HG03432 (cell line): ENCODE measurements around the gene THAP10.

Experiments used
- ATAC-seq: cut with Tn5 transposase; IDR thresholded peaks from one replicate; pipeline ENCODE4 v1.9.1; 2021; ENCODE audit warnings: mild to moderate bottlenecking, moderate library complexity; ENCODE audit not compliant: unreplicated experiment

The THAP10 gene

DNA sequence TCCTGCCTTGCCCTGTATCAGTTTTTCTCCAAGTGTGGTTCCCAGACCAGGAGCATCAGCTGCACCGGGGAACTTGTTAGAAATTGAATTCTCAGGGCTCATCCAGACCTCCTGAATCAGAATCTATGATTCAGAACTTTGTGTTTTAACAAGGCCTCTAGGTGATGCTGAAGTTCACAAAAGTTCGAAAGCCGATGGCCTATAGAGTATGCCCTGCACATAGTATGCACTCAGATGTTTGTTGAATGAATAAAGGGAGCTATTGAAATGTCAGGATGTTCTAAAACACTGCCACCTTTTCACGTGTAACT lies 37.6 kb downstream of the THAP10 start:
- no peak for ATAC-seq

DNA sequence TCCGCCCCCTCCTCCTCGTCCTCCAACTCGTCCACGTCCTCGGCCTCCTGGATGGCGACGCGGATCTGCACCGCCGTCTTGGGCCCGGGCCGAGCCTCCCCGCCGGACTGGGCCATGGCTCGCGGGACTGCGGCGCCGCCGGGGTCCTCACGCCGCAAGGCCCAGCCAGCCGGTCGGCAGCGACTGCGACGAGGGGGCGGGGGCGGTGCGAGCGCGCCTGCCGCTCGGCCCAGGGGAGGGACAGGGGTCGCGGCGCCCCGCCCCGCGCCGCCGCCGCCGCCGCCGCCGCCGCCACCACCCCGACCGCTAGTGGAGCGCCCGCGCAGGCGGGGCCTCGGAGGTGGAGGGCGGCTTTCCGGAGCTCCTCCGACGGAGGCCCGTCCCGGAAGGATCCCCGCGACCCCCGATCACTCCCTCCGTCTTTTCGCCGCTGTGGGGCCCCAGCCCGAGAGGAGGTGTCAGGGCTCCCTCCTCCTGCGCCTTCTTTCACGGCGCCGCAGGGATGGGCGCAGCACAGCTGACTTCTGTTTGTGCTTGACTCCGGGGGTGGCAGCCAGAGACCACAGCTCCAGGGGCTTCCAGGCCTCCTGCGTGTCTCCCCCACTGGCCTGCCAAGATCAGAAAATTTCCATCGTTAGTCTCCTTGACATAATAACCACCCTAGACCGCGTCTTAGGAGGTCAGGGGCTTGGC lies 38.1 kb downstream of the THAP10 start, which contains the start of gene LARP6:
LARP6 (minus strand) TSS at position 185 of the 693 bp plus-strand sequence; CDS start at position 116, 69 bp downstream.
- no peak for ATAC-seq

DNA sequence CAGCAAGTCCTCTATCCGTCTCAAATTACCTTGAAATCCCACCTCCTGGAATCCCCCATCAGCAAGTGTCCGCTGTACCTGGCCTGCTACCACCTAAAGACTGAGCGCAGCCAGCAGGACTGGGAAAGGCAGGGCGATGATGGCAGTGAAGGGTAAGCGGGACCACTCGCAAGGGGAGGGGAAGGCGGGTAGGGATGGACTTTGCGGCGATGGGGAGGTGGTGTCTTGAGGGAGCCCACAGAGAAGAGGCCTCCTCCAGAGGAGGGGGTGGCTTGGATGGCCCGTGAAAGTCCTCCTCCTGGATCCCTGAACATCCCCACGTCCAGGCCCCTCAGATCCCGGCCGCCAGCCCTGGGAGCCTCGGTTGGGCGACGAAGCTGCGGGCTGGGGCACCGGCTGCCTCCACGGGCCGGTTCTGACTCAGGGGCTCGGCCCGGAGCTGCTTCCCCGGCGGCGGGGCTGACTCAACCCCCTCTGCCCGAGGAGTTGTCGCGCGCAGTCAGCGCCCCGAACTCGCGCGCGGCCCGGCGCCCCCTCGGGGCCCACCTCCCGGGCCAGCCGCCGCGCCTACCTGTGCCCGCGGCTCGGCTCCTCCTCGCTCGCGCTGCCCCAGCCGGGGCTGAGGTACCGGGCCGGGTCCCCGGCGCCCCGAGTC lies 38.8 kb downstream of the THAP10 start:
- no peak for ATAC-seq

DNA sequence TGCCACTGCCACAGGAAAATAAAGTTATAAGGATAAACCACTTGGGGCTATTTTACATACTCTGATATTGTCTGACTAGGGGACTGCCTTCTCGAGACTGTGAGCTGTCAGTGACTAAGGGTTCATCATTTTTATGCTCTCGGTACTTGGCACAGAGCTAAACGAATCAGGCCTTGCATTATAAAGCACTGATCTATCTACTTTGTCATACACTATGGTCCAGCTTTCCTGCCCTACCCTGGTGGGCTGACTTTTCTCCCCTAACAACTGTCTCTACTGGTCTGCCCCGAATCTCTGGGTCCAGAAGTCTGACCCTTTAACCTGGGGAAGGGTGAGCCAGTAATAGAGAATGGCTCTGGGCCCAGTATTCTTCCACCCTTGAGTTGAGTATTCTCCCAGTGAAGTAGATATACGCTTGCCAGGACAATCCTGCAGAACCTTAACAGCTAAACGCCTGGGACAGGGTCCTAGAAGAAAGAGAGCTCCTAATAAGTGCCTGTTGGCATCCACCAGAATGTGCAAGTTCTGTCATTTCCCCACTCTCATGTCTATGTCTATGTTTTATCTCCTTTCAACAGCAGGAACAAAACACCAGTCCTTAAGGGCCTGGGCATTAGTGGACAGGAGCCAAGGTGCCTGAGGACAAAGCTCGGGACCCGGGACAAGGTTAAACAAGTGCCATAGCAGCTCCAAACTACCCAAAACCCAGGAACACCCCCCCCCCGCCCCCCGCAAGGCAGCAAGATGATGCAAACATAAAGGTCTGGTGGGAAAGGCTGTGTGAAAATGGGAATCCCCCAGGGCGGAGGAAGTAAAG lies 39.5 kb downstream of the THAP10 start:
- ATAC-seq, result no peak

DNA sequence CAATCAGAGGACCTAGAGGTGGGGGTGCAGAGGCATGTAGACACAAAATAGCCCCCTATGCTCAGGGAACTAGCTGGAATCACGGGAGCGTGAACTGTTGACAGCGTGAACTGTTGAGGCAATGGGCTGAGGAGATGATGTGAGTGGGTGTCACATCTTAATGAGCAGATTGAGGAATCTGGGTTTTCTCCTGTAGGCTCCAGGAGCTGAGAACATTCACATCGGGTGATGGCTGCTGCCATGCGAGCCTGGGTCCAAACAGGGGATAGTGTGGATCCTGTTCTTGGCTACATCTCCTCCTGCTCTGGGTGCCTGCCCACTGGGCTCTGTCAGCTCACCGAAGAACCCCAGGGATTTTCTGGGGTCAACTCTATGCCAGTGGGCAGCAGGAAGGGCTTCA lies 40.3 kb downstream of the THAP10 start:
- ATAC-seq, result no peak

DNA sequence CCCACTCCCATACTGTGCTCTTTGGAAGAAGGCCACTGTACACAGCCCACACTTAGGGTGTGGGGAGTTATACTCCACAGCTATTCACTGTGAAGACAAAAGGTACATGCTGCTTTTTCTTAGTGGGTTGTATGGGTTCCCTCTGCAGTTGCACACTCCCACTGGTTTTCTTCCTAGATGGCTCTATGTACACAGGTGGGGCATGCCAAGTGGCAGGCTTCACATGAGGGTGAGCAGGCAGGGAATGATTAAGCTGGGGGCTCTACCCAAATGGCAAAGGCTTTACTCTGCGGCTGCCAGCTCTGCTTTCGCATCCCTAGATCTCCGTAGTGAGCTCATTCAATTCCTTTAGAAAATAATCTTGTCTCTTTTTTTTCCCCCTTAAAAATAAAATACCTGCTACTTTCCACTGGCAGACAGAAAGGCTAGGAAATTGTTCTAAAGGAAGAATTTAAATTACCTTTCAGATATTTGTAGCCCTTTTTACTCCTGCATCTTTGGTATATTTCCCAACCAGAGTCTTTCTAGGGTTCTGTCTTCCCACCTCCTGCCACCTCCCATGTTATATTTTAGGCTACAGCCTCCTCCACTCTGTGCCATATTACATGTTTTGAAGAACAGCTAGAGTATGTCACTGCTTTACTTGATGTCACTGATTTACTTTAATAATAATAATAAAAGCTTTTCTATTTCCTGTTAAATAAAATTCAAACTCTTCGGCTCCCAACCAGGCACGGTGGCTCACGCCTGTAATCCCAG lies 46.5 kb downstream of the THAP10 start:
- ATAC-seq, result no peak

DNA sequence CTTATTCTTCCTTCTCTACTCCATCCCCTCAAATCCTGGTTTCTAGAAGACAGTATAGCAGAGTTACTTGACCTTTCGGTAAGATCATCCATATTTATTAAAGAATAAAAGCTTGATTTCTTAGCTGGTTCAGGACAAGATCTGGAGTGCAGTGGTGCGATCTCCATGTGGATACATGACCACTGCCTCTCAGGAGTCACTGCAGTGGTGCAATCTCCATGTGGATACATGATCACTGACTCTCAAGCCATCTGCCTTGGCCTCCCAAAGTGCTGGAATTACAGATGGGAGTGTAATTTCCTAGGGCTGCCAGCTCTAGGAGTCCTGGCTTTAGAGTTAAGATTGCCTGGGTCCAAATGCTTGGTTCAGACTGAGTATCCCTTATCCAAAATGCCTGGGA lies 54.8 kb downstream of the THAP10 start:
- ATAC-seq, result no peak

DNA sequence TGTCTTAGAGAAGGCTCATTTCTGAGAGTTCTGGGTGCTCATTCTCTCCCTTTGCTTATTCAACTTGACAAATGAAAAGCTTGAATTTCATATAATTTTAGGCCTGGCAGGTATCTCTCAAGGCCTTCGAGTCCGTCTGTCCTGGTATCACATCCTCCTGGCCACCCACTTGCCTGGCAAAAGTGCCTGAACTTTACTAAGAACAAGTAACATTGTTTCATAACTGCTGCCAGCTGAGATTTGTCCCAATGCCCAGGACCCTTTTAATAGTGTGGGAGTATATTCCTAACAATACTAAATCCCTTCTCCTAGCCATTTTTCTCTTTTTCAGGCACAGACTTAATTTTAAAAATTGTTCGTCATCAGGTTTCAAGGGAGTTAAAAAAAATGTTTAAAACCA lies 56.4 kb downstream of the THAP10 start:
- no peak for ATAC-seq

DNA sequence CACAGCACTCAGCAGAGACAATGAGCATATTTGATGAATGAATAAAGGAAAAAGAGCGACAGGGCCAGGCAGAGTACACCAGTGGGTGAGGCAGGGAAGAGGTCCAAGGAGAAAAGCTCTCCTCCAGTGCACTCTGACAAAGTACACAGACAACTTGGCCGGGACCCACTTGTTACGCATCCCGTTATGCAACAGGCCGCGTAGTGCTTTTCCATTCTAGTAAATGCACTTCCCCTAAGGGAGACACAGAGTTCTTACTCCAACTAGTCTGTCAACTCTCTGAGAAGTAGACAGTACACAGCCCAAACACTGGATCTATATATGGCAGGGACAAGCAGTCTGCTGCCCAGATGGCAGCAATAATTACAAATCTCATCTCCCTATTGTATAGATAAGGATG lies 56.8 kb downstream of the THAP10 start:
- no peak for ATAC-seq

DNA sequence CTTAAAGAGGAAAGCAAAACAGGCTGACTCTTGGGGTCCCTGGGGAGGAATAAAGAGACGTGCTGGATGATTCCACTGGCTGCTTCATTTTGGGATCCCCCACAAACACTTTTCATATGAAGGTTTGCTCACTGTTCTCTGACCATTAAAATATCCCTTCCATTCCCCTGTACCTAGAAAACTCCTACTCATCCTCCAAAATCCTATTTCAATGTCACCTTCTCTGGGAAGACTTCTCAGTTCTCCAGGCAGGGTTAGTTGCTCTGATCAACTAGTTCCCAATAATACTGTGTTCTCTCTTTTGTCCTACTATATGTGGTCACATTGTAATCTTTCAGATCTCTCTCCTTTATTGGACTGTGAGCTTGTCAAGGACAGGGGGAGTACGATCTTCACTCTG lies 57.2 kb downstream of the THAP10 start:
- no peak for ATAC-seq

DNA sequence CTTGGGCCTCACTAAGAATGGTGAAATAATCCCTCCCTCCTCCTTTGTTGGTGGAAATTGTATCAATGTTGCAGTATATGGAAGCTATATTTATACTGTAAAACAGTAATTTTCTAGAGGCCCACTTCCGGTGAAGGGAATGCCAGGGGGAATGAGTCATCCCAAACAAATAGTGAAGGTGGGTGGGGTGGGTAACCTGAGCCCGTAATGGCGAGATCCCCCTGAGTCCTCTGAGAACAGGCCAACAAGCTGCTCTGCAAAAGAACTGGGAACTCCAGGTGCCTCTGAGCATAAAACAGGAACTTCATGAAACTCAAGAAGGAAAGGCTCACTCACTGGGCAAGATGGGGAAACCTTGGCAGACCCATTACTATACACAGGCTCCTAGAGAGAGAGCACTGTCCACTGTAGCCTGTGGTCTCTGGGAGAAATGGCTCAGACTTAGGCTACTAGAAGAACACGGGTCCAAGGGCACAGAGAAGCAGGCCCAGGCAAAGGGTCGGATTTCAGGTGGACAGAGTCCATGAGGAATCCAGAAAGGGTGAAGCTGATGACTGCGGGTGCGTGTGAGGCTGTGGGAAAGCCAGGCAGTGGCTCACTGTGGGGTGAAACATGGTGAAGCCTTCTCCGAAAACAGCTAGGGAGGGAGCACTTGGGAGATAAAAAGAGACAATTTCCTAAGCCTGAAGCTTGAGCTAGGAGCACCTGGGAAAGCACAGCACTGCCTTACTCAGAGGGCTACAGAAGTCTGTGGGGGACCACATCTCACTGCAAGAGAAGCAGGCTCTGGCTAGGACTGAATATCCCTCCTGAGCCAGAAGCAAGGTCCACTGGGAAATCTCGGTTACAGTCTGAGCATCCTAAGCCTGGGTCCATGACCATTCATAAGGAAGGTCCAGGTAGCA lies 58.1 kb downstream of the THAP10 start:
- ATAC-seq, result no peak

DNA sequence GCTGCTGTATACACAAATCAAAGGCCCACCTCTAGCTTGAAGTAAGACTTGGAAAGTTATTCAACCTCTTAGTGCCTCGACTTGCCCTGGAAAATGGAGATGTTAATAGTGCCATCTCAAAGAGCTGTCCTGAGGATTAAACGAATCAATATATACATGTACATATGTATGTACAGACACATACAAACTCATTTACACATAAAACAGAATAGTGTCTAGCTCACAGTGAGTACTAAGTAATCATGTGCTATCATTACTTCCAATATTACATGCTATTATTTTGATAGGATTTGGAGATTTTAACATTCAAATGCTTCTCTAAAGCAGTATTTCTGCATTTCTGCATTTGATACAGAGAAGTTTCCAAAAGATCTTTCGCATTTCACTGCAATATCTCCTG lies 58.8 kb downstream of the THAP10 start:
- no peak for ATAC-seq

DNA sequence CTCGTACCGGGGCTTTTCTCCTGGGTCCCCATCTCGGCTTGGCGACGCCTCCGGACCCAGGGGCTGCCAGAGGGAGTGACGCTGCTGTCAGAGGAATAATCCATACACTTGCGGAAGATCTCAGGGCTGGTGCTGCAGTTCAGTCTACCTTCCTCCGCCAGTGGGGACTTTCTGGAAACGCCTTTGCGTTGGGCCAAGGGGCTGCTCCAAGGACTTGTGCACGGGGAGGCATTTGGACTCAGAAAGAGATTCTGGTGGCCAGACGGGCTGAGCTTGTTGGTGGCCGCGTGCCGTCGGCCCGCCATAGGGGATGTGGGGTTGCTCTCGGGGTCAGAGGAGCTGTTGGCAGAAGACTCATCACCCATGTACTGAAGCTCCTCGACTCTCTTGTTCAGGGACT lies 60.1 kb downstream of the THAP10 start:
- ATAC-seq, result no peak
